Measurements from ENCODE around the gene NPW. TPM values are rescaled to one million over a fixed set of nuclear protein-coding genes. Genes with fewer than 3 reads are reported as not detected.

Gene NPW
- total and polyA plus RNA-seq, 7 donors = 0.14 to 0.66 (median 0.43) TPM; not detected in 4

- Histone ChIP-seq H3K4me3 (no peak overlapping the region), H3K9me3 (no peaks in the 10 kb centered on the region), H3K27ac (peak overlapping the region; percentile 69), H3K4me1 (peaks cover 22% of the 10 kb centered on the region), H3K27me3 (ENCODE audit: insufficient read depth in 3 of 3, low read length in 2 of 3) (no peaks in the 10 kb centered on the region), H3K36me3 (ENCODE audit: insufficient read depth in 1 of 2, low read depth in 1 of 2) (peaks cover 0 to 7% of the 10 kb centered on the region in 2 donors)
- intact Hi-C loops (cut with DNase I) = no loop called here
- no peak for ATAC-seq
- DNase-seq = no peak
- TF ChIP-seq CTCF (IDR thresholded peaks at IDR 0.05) = no peak
- 67 to 74% (median 68%) methylated on average over 38 to 41 of the region's 41 CpGs for WGBS, 3 donors
Measured at GRCh38 chr16:2038382-2039231, 19.0 kb downstream of the NPW start.

GRCh38 chr16:2039274-2040031 is 19.9 kb downstream of the NPW start:
- Histone ChIP-seq H3K4me1 (peaks cover 22% of the 10 kb centered on the region), H3K4me3 (no peak overlapping the region)
- 49 to 51% (median 49%) methylated on average over 28 to 29 of the region's 29 CpGs for WGBS, 3 donors

GRCh38 chr16:2040041-2040786 is 20.6 kb downstream of the NPW start:
- 37 to 51% (median 40%) methylated on average over 24 of the region's 24 CpGs for WGBS, 3 donors
- peak overlapping the region; percentile 63 for H3K27ac ChIP-seq
- H3K9me3 ChIP-seq = no peaks in the 10 kb centered on the region
- intact Hi-C loops (cut with DNase I) = no loop called here
- H3K4me3 ChIP-seq = no peak overlapping the region
- H3K36me3 ChIP-seq (ENCODE audit: insufficient read depth in 1 of 2, low read depth in 1 of 2) = peaks cover 0 to 7% of the 10 kb centered on the region in 2 donors
- peaks cover 22% of the 10 kb centered on the region for H3K4me1 ChIP-seq
- DNase-seq (no peak), ATAC-seq (peak in 1 of 4 donors; percentile 7)
- TF ChIP-seq CTCF (IDR thresholded peaks at IDR 0.05) = no peak
- H3K27me3 ChIP-seq (ENCODE audit: insufficient read depth in 3 of 3, low read length in 2 of 3) = no peaks in the 10 kb centered on the region

More at GRCh38 chr16:2039274-2040031, 19.9 kb downstream of the NPW start:
- peak overlapping the region; percentile 69 for H3K27ac ChIP-seq
- DNase-seq (peak; percentile 69 to 86), ATAC-seq (peak in 3 of 4 donors; percentile 19 to 44 (median 20))
- H3K27me3 ChIP-seq (ENCODE audit: insufficient read depth in 3 of 3, low read length in 2 of 3) = no peaks in the 10 kb centered on the region
- peaks cover 0 to 7% of the 10 kb centered on the region in 2 donors for H3K36me3 ChIP-seq (ENCODE audit: insufficient read depth in 1 of 2, low read depth in 1 of 2)
- intact Hi-C loops (cut with DNase I) = no loop called here
- no peak for TF ChIP-seq CTCF (IDR thresholded peaks at IDR 0.05)
- H3K9me3 ChIP-seq = no peaks in the 10 kb centered on the region

GRCh38 chr16:2040787-2041522 is 21.4 kb downstream of the NPW start:
- 36 to 51% (median 38%) methylated on average over 19 to 20 of the region's 20 CpGs for WGBS, 3 donors
- ATAC-seq = peak; percentile 27 to 89 (median 70)
- peaks cover 0 to 7% of the 10 kb centered on the region in 2 donors for H3K36me3 ChIP-seq (ENCODE audit: insufficient read depth in 1 of 2, low read depth in 1 of 2)
- TF ChIP-seq CTCF (IDR thresholded peaks at IDR 0.05) = no peak
- H3K4me1 ChIP-seq = peaks cover 22% of the 10 kb centered on the region
- H3K27ac ChIP-seq = peak overlapping the region; percentile 63
- no peaks in the 10 kb centered on the region for H3K9me3 ChIP-seq
- DNase-seq = no peak
- no peak overlapping the region for H3K4me3 ChIP-seq
- intact Hi-C loops (cut with DNase I) = no loop called here
- H3K27me3 ChIP-seq (ENCODE audit: insufficient read depth in 3 of 3, low read length in 2 of 3) = no peaks in the 10 kb centered on the region
